ENCODE results near the gene RYR3.

RYR3 gene

GRCh38 chr15:33344111-33344510 lies 33.3 kb downstream of the RYR3 start:
- CTCF ChIA-PET: no interaction called here
- H3K4me3 ChIP-seq (ENCODE audit: low read depth, low read length): no peak overlapping the region
- POLR2A ChIA-PET: no interaction called here
- TF ChIP-seq, protein P1, sequence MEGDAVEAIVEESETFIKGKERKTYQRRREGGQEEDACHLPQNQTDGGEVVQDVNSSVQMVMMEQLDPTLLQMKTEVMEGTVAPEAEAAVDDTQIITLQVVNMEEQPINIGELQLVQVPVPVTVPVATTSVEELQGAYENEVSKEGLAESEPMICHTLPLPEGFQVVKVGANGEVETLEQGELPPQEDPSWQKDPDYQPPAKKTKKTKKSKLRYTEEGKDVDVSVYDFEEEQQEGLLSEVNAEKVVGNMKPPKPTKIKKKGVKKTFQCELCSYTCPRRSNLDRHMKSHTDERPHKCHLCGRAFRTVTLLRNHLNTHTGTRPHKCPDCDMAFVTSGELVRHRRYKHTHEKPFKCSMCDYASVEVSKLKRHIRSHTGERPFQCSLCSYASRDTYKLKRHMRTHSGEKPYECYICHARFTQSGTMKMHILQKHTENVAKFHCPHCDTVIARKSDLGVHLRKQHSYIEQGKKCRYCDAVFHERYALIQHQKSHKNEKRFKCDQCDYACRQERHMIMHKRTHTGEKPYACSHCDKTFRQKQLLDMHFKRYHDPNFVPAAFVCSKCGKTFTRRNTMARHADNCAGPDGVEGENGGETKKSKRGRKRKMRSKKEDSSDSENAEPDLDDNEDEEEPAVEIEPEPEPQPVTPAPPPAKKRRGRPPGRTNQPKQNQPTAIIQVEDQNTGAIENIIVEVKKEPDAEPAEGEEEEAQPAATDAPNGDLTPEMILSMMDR (IDR thresholded peaks at IDR 0.05; ENCODE audit: insufficient read depth, low read length, missing control alignments): no peak
- no peak for DNase-seq (ENCODE audit: low read depth, low spot score)

GRCh38 chr15:33344530-33344929 lies 33.8 kb downstream of the RYR3 start:
- TF ChIP-seq, protein P1 (IDR thresholded peaks at IDR 0.05; ENCODE audit: insufficient read depth, low read length, missing control alignments): no peak
- POLR2A ChIA-PET: no interaction called here
- DNase-seq (ENCODE audit: low read depth, low spot score): no peak
- CTCF ChIA-PET: no interaction called here
- no peak overlapping the region for H3K4me3 ChIP-seq (ENCODE audit: low read depth, low read length)

- no peak for DNase-seq (ENCODE audit: low read depth, low spot score)
- no peak overlapping the region for H3K4me3 ChIP-seq (ENCODE audit: low read depth, low read length)
- POLR2A ChIA-PET: no interaction called here
- TF ChIP-seq, protein P1 (IDR thresholded peaks at IDR 0.05; ENCODE audit: insufficient read depth, low read length, missing control alignments): no peak
- CTCF ChIA-PET: no interaction called here
These were observed 43.6 kb downstream of the RYR3 start for GRCh38 chr15:33354411-33354810.

DNA sequence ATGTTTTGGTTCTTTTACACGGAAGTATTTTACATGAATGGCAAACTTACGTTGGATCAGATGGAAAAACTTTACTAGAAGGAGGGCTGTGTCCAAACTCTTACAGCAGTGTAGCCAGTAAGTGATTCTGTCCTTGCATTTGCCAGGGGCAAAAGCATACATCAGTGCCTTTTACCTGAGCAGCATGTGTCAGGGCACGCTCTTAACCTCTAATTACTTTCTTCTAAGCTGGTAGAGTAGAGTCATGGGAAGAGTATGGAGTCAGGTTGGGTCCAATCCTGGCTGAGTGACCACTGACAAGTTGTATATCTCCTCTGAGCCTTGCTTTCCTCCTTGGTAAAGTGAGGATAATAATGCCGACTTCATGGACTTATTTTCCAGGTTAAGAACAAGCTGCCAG lies 47.1 kb downstream of the RYR3 start:
- ChIA-PET POLR2A (no interaction called here), CTCF (no interaction called here)
- DNase-seq (ENCODE audit: low read depth, low spot score): no peak
- H3K4me3 ChIP-seq (ENCODE audit: low read depth, low read length): no peak overlapping the region
- TF ChIP-seq, protein P1 (IDR thresholded peaks at IDR 0.05; ENCODE audit: insufficient read depth, low read length, missing control alignments): no peak

- no peak overlapping the region for H3K4me3 ChIP-seq (ENCODE audit: low read depth, low read length)
- no peak for DNase-seq (ENCODE audit: low read depth, low spot score)
- CTCF ChIA-PET: no interaction called here
- POLR2A ChIA-PET: no interaction called here
- TF ChIP-seq, protein P1 (IDR thresholded peaks at IDR 0.05; ENCODE audit: insufficient read depth, low read length, missing control alignments): no peak
These were observed 47.5 kb downstream of the RYR3 start for GRCh38 chr15:33358306-33358705.

- TF ChIP-seq, protein P1 (IDR thresholded peaks at IDR 0.05; ENCODE audit: insufficient read depth, low read length, missing control alignments): no peak
- ChIA-PET POLR2A (no interaction called here), CTCF (no interaction called here)
- no peak for DNase-seq (ENCODE audit: low read depth, low spot score)
- no peak overlapping the region for H3K4me3 ChIP-seq (ENCODE audit: low read depth, low read length)
These were observed 50.1 kb downstream of the RYR3 start for GRCh38 chr15:33360886-33361285.
